HG03565 (cell line): ENCODE results near the gene CDX1.

ENCODE experiments used
- ATAC-seq: cut with Tn5 transposase; IDR thresholded peaks from one replicate; pipeline ENCODE4 v1.9.1; 2021; ENCODE audit warnings: mild to moderate bottlenecking, moderate library complexity; ENCODE audit not compliant: unreplicated experiment

Gene CDX1

GRCh38 chr5:150144879-150145278, 21.7 kb upstream of the CDX1 start:
- ATAC-seq: no peak

DNA sequence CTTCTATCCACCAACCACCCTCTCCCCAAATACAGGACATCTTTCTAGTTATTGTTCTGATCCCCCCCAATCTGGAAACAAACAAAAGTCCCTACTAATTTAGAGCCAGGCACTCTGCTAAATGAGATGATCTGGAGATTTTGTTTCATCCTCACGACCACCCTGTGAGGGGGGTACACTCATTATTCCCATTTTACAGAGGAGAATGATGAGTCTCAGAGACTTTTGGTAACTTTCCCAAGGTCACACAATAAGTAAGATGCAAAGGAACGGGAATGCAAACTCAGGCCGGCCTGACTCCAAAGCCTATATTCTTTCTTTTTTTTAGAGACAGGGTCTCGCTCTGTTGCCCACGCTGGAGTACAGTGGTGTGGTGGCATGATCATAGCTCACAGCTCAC, 20.3 kb upstream of the CDX1 start:
- ATAC-seq: no peak

- no peak for ATAC-seq
These were observed 19.5 kb upstream of the CDX1 start for GRCh38 chr5:150146862-150147601.

DNA sequence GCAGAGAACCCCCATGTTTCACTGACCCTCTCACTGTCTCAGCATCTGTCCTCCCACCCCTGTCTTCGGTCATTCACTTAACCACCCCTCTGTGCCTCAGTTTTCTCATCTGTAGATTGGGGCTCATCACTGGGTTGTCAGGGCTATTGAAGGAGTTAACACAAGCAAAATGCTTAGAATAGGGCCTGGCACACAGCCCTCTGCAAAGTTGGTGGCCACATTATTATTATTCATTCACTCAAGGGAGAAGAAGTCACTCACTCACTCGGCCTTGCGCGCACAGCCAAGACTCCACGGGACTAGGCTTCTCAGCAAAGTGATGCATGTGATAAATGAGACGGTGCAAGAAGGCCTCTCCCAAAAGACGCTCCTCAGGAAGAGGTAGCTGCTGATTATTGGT, 18.9 kb upstream of the CDX1 start:
- no peak for ATAC-seq

GRCh38 chr5:150148117-150148927, 18.3 kb upstream of the CDX1 start:
- no peak for ATAC-seq

- ATAC-seq: no peak
These were observed 17.0 kb upstream of the CDX1 start for GRCh38 chr5:150149618-150150017.

GRCh38 chr5:150152636-150153462, 13.7 kb upstream of the CDX1 start:
- no peak for ATAC-seq

DNA sequence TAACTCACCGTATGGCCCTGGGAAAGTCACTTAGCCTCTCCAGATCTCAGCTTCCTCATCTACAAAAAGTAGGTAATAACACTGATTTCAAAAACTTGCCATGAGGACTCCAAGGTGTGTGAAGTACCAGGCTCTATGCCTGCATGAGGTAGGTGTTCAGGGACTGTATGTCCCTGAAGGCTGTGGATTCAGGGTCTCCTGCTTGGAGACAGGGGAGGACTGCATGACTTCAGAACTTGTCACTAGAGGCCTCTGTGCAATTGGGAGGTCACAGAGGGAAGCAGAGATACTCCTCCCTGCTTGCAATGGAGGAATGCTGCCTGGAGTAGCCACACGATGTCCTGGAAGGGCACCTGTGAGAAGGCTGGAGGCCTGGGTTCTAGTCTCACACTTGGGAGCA, 13.1 kb upstream of the CDX1 start:
- ATAC-seq: no peak

GRCh38 chr5:150153957-150154617, 12.5 kb upstream of the CDX1 start:
- ATAC-seq: peak; percentile 56

DNA sequence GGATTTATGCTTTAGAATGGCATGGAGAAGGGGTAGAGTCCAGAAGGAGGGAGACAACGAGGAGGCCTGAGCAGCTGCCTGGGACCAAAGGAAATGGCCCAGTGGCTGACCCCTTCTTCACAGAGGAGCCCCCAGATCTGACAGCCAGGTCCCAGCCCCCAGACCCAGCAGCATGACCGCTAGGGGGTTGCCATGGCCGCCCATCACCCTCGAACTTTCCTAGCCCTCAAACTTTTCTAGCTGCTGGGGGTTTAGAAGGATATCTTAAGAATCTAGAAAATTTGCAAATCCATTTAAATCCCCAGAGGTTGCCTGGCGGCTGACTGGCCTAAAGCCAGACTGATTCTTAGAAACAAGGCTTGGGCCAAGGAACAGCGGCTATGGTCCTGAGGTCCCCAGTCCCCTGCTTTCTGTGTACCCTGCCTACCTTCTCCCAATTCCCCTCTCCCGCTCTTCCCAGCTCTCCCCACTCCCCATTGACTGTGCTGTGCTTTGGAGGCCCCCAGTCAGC, 11.9 kb upstream of the CDX1 start:
- ATAC-seq: no peak

DNA sequence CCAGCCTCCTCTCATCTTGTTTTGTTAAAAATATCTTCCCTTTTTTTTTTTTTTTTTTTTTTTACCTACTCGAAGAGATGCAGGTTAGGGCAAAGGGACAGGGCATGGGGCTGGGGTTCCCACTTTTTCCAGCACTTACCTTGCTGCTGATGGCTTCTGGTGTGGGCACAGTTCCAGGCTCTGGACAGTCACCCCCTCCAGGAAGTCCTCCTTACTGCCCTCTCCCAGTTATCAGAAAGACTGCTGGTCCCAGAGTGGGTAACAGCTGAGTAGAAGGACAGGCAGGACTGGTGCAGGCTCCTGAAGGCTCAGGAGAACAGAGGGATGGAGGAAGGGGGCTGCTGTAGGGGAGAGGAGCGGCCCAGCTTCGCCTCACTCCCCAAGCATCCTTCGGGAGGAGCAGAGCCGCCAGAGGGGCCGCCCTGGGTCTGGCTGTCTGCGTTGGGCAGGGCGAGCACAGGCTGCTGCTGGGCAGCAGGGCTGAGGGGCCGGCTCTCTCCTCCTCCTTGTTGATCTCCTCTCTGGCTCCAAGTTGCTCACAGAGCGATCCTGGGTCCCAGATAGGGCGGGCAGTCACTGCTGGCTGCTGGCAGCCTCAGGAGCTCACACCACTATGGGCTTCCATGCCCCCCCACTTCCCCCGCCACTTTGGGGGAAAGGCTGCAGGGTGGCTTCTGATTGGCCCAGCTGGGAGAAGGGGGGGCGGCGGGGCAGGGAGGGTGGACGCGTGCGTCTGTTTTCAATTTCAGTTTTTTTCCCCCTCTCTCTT, 11.1 kb upstream of the CDX1 start, which contains the start of gene PDGFRB:
Gene PDGFRB, minus strand, starts transcription at position 588 of the 769 bp plus-strand sequence. CDS start 18,798 bp downstream, outside the sequence.
- no peak for ATAC-seq

DNA sequence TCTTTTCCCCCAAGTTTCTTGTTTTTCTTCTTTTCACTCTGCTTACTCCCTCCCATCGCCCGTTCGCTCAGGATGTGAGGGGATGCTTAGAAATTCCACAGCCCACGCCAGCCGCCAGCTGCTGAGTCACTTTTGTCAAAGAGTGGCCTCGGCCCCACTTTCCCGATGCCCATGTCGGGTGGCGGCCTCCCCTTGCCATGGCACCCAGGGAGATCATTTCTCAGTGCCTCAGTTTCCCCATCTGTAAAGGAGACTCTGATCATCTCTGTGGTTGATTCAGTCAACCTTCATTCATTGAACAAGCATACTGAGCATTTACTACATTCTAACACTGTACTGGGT, 10.6 kb upstream of the CDX1 start:
- ATAC-seq: no peak

DNA sequence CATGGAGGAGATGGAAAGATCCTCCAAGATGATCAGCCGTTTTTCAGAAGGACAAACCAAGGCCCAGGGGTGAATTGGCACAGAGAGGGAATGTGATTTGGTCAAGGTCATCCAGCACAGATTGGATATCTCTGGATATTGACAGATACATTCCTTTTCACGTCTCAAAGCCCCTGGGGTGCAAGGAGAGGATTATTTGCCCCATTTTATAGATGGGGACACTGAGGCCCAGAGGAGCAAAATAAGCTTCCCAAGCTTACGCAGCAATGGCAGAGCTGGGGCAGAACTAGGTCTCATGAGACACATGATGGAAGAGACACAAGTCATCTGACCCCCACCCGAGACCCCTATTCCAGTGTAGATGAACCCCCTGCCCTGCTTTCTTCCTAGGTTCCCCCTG, 10.0 kb upstream of the CDX1 start:
- ATAC-seq: no peak

- no peak for ATAC-seq
These were observed 9.4 kb upstream of the CDX1 start for GRCh38 chr5:150157168-150157567.

DNA sequence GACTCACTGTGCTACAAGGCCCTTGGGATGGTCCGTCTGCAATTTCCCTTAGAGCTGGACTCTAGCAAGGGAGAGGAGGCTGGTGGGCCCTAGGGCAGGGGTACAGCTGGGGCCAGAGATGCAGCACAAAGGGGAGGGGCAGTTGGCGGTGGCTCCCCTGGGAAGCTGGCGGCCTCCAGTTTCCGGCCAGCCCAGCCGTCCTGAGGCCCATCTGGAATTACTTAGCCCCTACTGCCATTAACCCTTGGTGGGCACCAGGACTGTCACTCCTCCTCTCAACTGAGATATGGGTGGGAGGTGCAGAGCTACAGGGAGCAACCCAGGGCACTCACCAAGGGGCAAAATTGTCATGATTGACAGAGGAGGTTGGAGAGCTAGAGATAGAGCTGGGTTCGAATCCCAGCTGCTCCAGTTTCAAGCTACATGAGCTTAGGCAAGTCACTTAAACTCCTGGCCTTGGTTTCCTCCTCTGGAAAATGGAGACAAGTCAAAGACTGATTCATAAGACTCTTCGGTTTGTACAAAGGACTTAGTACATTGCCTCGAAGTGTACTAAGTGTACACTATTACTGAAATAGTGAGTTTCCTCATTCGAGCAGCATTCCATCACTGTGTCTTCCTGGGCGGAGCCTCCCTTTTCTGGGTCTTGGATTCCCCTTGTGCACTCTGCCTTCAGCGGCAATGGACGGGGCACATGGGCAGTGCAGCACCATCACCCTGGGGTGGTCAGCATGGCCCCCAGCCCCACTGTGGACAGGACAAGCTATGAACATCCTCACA, 8.2 kb upstream of the CDX1 start:
- ATAC-seq: no peak

GRCh38 chr5:150159031-150159430, 7.5 kb upstream of the CDX1 start:
- ATAC-seq: no peak

- no peak for ATAC-seq
These were observed 6.8 kb upstream of the CDX1 start for GRCh38 chr5:150159741-150160179.

- no peak for ATAC-seq
These were observed 6.0 kb upstream of the CDX1 start for GRCh38 chr5:150160448-150161081.
